Neural progenitor cell (in vitro differentiated cells): ENCODE measurements around the gene IRF8.

Source experiments
- EZH2phosphoT487 ChIP-seq: fragments of 200-600 bp; sonication (generic); IDR thresholded peaks from 2 replicates; pipeline ENCODE4 v1.6.1; 2017; ENCODE audit warnings: antibody characterized with exemption
- TF ChIP-seq, protein P1 (sequence below): fragments of 200-600 bp; sonication (generic); IDR thresholded peaks from 2 replicates; pipeline ENCODE4 v1.5.1; 2017; ENCODE audit warnings: antibody characterized with exemption, mild to moderate bottlenecking

DNA sequence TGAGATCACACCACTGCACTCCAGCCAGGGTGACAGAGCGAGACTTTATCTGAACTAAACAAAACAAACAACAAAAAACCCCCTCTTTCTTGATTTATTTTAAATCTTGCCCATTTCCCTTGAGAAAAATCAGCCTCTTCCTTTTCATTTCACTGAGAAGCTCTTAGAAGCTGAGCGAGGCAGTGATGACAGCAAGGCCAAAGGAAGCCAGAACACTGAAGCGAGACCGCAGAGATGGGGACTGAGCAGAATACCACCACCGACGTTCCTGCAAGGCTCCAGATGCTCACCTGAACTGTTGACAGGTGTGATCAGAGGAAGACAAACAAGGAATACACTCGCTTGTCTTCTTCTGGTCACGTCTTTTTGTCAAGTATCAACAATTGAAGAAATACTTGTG lies 30.5 kb upstream of the IRF8 start:
- TF ChIP-seq EZH2phosphoT487 = no peak
- TF ChIP-seq, protein P1, sequence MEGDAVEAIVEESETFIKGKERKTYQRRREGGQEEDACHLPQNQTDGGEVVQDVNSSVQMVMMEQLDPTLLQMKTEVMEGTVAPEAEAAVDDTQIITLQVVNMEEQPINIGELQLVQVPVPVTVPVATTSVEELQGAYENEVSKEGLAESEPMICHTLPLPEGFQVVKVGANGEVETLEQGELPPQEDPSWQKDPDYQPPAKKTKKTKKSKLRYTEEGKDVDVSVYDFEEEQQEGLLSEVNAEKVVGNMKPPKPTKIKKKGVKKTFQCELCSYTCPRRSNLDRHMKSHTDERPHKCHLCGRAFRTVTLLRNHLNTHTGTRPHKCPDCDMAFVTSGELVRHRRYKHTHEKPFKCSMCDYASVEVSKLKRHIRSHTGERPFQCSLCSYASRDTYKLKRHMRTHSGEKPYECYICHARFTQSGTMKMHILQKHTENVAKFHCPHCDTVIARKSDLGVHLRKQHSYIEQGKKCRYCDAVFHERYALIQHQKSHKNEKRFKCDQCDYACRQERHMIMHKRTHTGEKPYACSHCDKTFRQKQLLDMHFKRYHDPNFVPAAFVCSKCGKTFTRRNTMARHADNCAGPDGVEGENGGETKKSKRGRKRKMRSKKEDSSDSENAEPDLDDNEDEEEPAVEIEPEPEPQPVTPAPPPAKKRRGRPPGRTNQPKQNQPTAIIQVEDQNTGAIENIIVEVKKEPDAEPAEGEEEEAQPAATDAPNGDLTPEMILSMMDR = no peak
